Kidney (tissue), 14 donors: Measurements from ENCODE around the gene SUCO. TPM values are rescaled to one million over a fixed set of nuclear protein-coding genes. Genes with fewer than 3 reads are reported as not detected.
A peak's percentile ranks its signal among the peaks of the same experiment; 100 is the strongest.

ENCODE experiments used
- DNase-seq, 5 donors: peaks; one replicate each; pipeline ENCODE4 v3.0.0-alpha.2; 2013 to 2020
- FAIRE-seq: peaks from 2 replicates; lab custom pipeline; 2012; peaks lifted over from hg19 to GRCh38; lab: Jason Lieb, UNC
- H3K27ac ChIP-seq, 2 donors: one replicate each; pipeline ENCODE4 v1.7.0; 2013; ENCODE audit warnings: low read depth in 2 of 2, low read length in 2 of 2, inconsistent platforms in 1 of 2
- H3K27me3 ChIP-seq: one replicate; pipeline ENCODE4 v1.7.1; 2013; ENCODE audit warnings: low read length, inconsistent platforms; ENCODE audit not compliant: control insufficient read depth, insufficient read depth
- H3K36me3 ChIP-seq, 3 donors: one replicate each; pipeline versions ENCODE4 v1.7.0 to v1.7.1; 2013; ENCODE audit warnings: low read length in 3 of 3, control low read depth in 1 of 3, inconsistent platforms in 1 of 3; ENCODE audit not compliant: insufficient read depth in 3 of 3, control insufficient read depth in 2 of 3
- H3K4me1 ChIP-seq, 3 donors: one replicate each; pipeline versions ENCODE4 v1.7.0 to v1.7.1; 2013; ENCODE audit warnings: low read length in 3 of 3, inconsistent platforms in 1 of 3, low read depth in 1 of 3; ENCODE audit not compliant: control insufficient read depth in 2 of 3, insufficient read depth in 2 of 3
- H3K4me3 ChIP-seq, 3 donors: one replicate each; pipeline versions ENCODE4 v1.7.0 to v1.8.1; 2013; ENCODE audit warnings: low read length in 3 of 3, control low read depth in 1 of 3, inconsistent platforms in 1 of 3
- H3K9ac ChIP-seq, 3 donors: one replicate each; pipeline versions ENCODE4 v1.7.0 to v1.7.1; 2013; ENCODE audit warnings: low read length in 3 of 3, control low read depth in 1 of 3, inconsistent platforms in 1 of 3
- H3K9me3 ChIP-seq, 3 donors: one replicate each; pipeline versions ENCODE4 v1.7.0 to v1.7.1; 2013; ENCODE audit warnings: low read length in 3 of 3, control low read depth in 1 of 3, inconsistent platforms in 1 of 3; ENCODE audit not compliant: control insufficient read depth in 2 of 3, insufficient read depth in 1 of 3
- CTCF ChIP-seq: IDR thresholded peaks from 3 replicates; pipeline ENCODE4 v1.5.1; 2012; ENCODE audit warnings: mild to moderate bottlenecking, moderate library complexity, borderline replicate concordance; ENCODE audit not compliant: insufficient read depth; ENCODE audit errors: extremely low read depth
- intact Hi-C: fragments of 100-400 bp; cut with DNase I; formaldehyde crosslinking; loops from one replicate; pipeline ENCODE4 v1.11.1; 2022
- polyA plus RNA-seq: library from polyadenylated mRNA; stranded (reverse); fragments of 350-450 nt; fragmentation: Illumina TruSeq; extraction: RNeasy Lipid Tissue Mini Kit (QIAGEN cat#74804); gene quantifications from one replicate; pipeline ENCODE4 v1.2.3, GENCODE V29; 2014; ENCODE audit warnings: low read depth, low replicate concordance; ENCODE audit not compliant: insufficient read depth
- total RNA-seq: library from RNA; stranded (reverse); fragmentation: NEBNext Ultra II Directional; extraction: Animal tissue kit (Norgen Biotek cat#: 25700); gene quantifications from one replicate; pipeline ENCODE4 v1.2.1, GENCODE V29; 2021
- donor health status: control.
- donor health status: control.
- donor health status: control.
- donor health status: control.
- donor health status: control.
- donor health status: DM: yes; HTN: yes; CAD: no.
- donor health status: Normal renal cell carcinoma (clear cell type).

The SUCO gene
- total and polyA plus RNA-seq, 2 donors from 2014 or later = 9.8 to 40.0 TPM

- H3K36me3 ChIP-seq = no peaks in the 10 kb centered on the region
- H3K4me3 ChIP-seq = no peak within 1 kb of the TSS
- H3K9ac ChIP-seq = no peak within 1 kb of the TSS
- H3K4me1 ChIP-seq = peaks cover 0 to 2% (median 0%) of the 10 kb centered on the region in 3 donors
- H3K27me3 ChIP-seq = no peaks in the 10 kb centered on the region
- DNase-seq = peak in 1 of 5 donors; percentile 56
- intact Hi-C loops = no loop called here
- no peak for FAIRE-seq
- H3K9me3 ChIP-seq = no peaks in the 10 kb centered on the region
- no peak for TF ChIP-seq CTCF
- no peak within 1 kb of the TSS for H3K27ac ChIP-seq
Measured at GRCh38 chr1:172658871-172659453, 126.0 kb downstream of the SUCO start, which contains the start of gene FASLG. TSS of gene FASLG (plus strand) at chr1:172659103. CDS start at chr1:172659202, 99 bp downstream.

- no peak overlapping the region for H3K4me3 ChIP-seq
- H3K4me1 ChIP-seq = peaks cover 0 to 2% (median 0%) of the 10 kb centered on the region in 3 donors
- TF ChIP-seq CTCF = no peak
- FAIRE-seq (no peak), DNase-seq (no peak)
- no peak overlapping the region for H3K27ac ChIP-seq
- intact Hi-C loops = no loop called here
- H3K9me3 ChIP-seq = no peaks in the 10 kb centered on the region
- no peak overlapping the region for H3K9ac ChIP-seq
- no peaks in the 10 kb centered on the region for H3K36me3 ChIP-seq
- no peaks in the 10 kb centered on the region for H3K27me3 ChIP-seq
Measured at GRCh38 chr1:172661107-172661506, 128.2 kb downstream of the SUCO start.

Other genes starting within 250 kb of the SUCO start
- not detected for gene C1orf105, start 112.5 kb upstream of the SUCO start, total RNA-seq
- gene C1orf105, start 112.5 kb upstream of the SUCO start, polyA plus RNA-seq = not detected
- 27.6 TPM for gene PIGC, start 89.1 kb upstream of the SUCO start, total RNA-seq
- 28.6 TPM for gene PIGC, start 89.1 kb upstream of the SUCO start, polyA plus RNA-seq
- 0.50 TPM for gene FASLG, start 126.0 kb downstream of the SUCO start, total RNA-seq
- gene FASLG, start 126.0 kb downstream of the SUCO start, polyA plus RNA-seq = not detected